ENCODE data around the gene ATP11B. TPM values are rescaled to one million over a fixed set of nuclear protein-coding genes. Genes with fewer than 3 reads are reported as not detected.

ATP11B gene
- total and polyA plus RNA-seq, 4 experiments from 2014 or later, result 37.1 to 130 (median 85.7) TPM

DNA sequence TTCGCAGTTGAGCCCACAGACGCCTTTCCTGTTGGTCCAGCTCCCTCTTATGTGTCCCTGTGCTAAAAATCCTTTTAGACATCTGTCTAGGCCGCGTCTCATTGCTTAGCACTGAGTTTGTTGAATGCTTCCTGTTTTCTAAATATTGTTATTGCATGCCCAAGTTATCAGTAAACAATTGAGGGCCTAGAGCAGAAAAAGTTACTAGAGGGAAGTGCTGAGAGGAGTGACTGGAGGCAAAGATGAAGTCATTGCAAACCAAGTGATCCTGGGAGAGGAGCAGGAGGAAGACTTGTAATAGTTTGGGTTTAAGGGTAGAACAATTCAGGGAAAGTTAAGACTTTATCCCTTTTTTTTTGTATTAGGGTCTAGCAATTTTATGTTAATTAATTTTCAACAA lies 98.9 kb downstream of the ATP11B start:
- Histone ChIP-seq H3K36me3 (ENCODE audit: insufficient read depth, low read length) (peaks cover 25% of the 10 kb centered on the region), H3K4me3 (ENCODE audit: low read length in 2 of 2) (no peak overlapping the region), H3K4me1 (ENCODE audit: insufficient read depth, low read length) (no peaks in the 10 kb centered on the region), H3K27ac (ENCODE audit: low read depth, low read length) (no peak overlapping the region), H3K27me3 (ENCODE audit: insufficient read depth, low read length) (no peaks in the 10 kb centered on the region), H3K9me3 (ENCODE audit: control insufficient read depth in 1 of 2, low read length in 2 of 2) (no peaks in the 10 kb centered on the region)
- Mint-ChIP-seq H3K4me1 (peaks cover 0 to 7% (median 1%) of the 10 kb centered on the region in 4 donors), H3K4me3 (no peak overlapping the region), H3K36me3 (peaks cover 44 to 72% of the 10 kb centered on the region in 2 donors), H3K9me3 (peaks cover 0 to 2% (median 0%) of the 10 kb centered on the region in 8 donors), H3K27me3 (no peaks in the 10 kb centered on the region), H3K27ac (peak overlapping the region in 6 of 7 donors; percentile 14 to 79 (median 58))
- ChIA-PET POLR2A (ENCODE audit: partially characterized antibody) (no interaction called here), CTCF (ENCODE audit: partially characterized antibody) (no interaction called here)
- intact Hi-C loops (cut with micrococcal nuclease), result no loop called here
- no peak for DNase-seq

DNA sequence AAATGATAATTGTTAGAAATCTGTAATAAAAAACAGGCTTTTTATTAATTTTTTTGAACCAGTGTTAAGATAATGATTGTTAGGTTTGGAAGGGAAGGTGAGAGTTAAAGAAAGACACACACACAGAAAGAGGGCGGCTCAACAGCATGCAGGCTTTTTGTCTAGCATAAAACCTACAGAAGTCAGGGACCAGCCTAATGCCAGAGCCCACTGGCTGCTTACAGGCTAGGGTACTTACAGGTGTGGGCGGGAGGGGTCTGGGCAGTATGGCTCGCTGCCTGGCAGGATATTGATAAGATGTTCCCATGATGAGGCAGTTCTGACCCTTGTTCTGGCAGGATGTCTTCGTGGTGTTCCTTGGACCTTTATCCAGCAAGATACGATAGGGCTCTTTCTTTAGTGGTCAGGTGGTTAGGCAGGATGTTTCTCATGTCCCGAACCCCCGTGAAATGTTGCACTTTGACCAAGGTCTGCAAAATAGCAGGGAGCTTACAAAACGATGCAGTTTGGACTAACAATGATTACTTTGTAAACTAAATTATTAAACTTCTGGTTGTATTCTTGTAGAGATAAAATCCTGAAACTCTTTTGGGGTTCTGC lies 102.3 kb downstream of the ATP11B start:
- POLR2A ChIA-PET (ENCODE audit: partially characterized antibody), result no interaction called here
- peaks cover 42 to 66% of the 10 kb centered on the region in 2 donors for H3K36me3 Mint-ChIP-seq
- no peak for DNase-seq
- Histone ChIP-seq H3K27me3 (ENCODE audit: insufficient read depth, low read length) (no peaks in the 10 kb centered on the region), H3K36me3 (ENCODE audit: insufficient read depth, low read length) (peaks cover 31% of the 10 kb centered on the region), H3K9me3 (ENCODE audit: control insufficient read depth in 1 of 2, low read length in 2 of 2) (no peaks in the 10 kb centered on the region), H3K4me1 (ENCODE audit: insufficient read depth, low read length) (no peaks in the 10 kb centered on the region), H3K27ac (ENCODE audit: low read depth, low read length) (no peak overlapping the region), H3K4me3 (ENCODE audit: low read length in 2 of 2) (no peak overlapping the region)
- peaks cover 0 to 2% (median 0%) of the 10 kb centered on the region in 8 donors for H3K9me3 Mint-ChIP-seq
- intact Hi-C loops (cut with micrococcal nuclease), result no loop called here
- H3K27me3 Mint-ChIP-seq, result no peaks in the 10 kb centered on the region
- peak overlapping the region in 3 of 7 donors; percentile 22 to 65 (median 60) for H3K27ac Mint-ChIP-seq
- CTCF ChIA-PET (ENCODE audit: partially characterized antibody), result no interaction called here
- H3K4me1 Mint-ChIP-seq, result peaks cover 0 to 7% (median 1%) of the 10 kb centered on the region in 4 donors
- no peak overlapping the region for H3K4me3 Mint-ChIP-seq

DNA sequence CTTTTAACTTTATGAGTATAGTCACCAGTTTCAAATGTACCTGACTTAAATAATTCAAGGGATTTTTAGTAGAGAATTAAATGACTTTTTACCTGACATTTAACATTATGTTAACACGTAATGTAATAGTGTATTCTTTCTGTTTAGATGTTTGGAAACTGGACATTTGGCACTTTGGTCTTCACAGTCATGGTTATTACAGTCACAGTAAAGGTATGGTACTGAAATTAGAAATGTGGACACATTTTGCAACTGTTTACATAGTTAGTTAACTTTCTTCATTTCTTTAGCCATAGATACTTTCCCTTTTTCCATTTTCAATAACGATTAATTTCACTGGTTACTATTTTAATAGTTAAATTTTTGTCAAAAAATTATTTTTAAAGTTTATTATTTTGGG lies 103.2 kb downstream of the ATP11B start:
- peaks cover 29% of the 10 kb centered on the region for H3K36me3 ChIP-seq (ENCODE audit: insufficient read depth, low read length)
- CTCF ChIA-PET (ENCODE audit: partially characterized antibody), result no interaction called here

GRCh38 chr3:182902236-182902635 lies 108.9 kb downstream of the ATP11B start:
- Mint-ChIP-seq H3K4me3 (no peak overlapping the region), H3K36me3 (peaks cover 23 to 54% of the 10 kb centered on the region in 2 donors), H3K27me3 (no peaks in the 10 kb centered on the region), H3K27ac (peak overlapping the region in 1 of 7 donors; percentile 23), H3K9me3 (no peaks in the 10 kb centered on the region), H3K4me1 (peaks cover 0 to 2% (median 0%) of the 10 kb centered on the region in 4 donors)
- Histone ChIP-seq H3K4me1 (ENCODE audit: insufficient read depth, low read length) (no peaks in the 10 kb centered on the region), H3K4me3 (ENCODE audit: low read length in 2 of 2) (no peak overlapping the region), H3K27me3 (ENCODE audit: insufficient read depth, low read length) (no peaks in the 10 kb centered on the region), H3K9me3 (ENCODE audit: control insufficient read depth in 1 of 2, low read length in 2 of 2) (no peaks in the 10 kb centered on the region), H3K36me3 (ENCODE audit: insufficient read depth, low read length) (peaks cover 34% of the 10 kb centered on the region), H3K27ac (ENCODE audit: low read depth, low read length) (no peak overlapping the region)
- no peak for DNase-seq
- intact Hi-C loops (cut with micrococcal nuclease), result no loop called here
- CTCF ChIA-PET (ENCODE audit: partially characterized antibody), result interaction anchor here (1.6 kb wide), 1 partner anchor 14 kb away, joined by 4 read pairs; no protein-coding TSS in a partner anchor
- POLR2A ChIA-PET (ENCODE audit: partially characterized antibody), result interaction anchor here (0.8 kb wide), 1 partner anchor 14 kb away, joined by 4 read pairs; no protein-coding TSS in a partner anchor

More for the DNA sequence above, 103.2 kb downstream of the ATP11B start:
- no peak overlapping the region for H3K27ac ChIP-seq (ENCODE audit: low read depth, low read length)
- H3K27me3 Mint-ChIP-seq, result no peaks in the 10 kb centered on the region
- peaks cover 38 to 62% of the 10 kb centered on the region in 2 donors for H3K36me3 Mint-ChIP-seq
- no peak overlapping the region for H3K4me3 ChIP-seq (ENCODE audit: low read length in 2 of 2)
- H3K27me3 ChIP-seq (ENCODE audit: insufficient read depth, low read length), result no peaks in the 10 kb centered on the region
- no peak for DNase-seq
- H3K4me3 Mint-ChIP-seq, result no peak overlapping the region
- POLR2A ChIA-PET (ENCODE audit: partially characterized antibody), result no interaction called here
- peaks cover 0 to 7% (median 1%) of the 10 kb centered on the region in 4 donors for H3K4me1 Mint-ChIP-seq
- H3K9me3 ChIP-seq (ENCODE audit: control insufficient read depth in 1 of 2, low read length in 2 of 2), result no peaks in the 10 kb centered on the region
- intact Hi-C loops (cut with micrococcal nuclease), result no loop called here
- H3K4me1 ChIP-seq (ENCODE audit: insufficient read depth, low read length), result no peaks in the 10 kb centered on the region
- H3K27ac Mint-ChIP-seq, result no peak overlapping the region
- H3K9me3 Mint-ChIP-seq, result no peaks in the 10 kb centered on the region

DNA sequence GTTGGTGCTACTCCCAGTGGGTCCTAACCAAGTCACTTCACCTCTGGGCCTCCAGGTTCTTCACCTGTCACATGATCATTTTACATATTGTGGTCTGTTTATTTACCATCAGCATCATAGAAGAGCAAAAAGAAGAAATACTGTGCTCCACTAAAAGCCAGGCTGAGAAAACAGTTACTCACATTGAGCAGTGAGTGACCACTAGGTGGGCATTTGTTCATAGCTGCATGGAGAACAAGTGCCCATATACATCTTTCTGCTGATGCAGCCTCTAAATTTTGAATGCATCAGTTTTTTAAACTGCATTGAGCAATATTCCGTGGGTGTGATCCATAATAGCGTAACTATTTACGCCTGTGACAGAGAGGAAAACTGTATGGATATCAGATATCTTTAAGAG lies 110.9 kb downstream of the ATP11B start:
- H3K36me3 Mint-ChIP-seq, result peaks cover 23 to 56% of the 10 kb centered on the region in 2 donors
- Histone ChIP-seq H3K27ac (ENCODE audit: low read depth, low read length) (no peak overlapping the region), H3K4me1 (ENCODE audit: insufficient read depth, low read length) (no peaks in the 10 kb centered on the region), H3K9me3 (ENCODE audit: control insufficient read depth in 1 of 2, low read length in 2 of 2) (no peaks in the 10 kb centered on the region), H3K4me3 (ENCODE audit: low read length in 2 of 2) (no peak overlapping the region), H3K36me3 (ENCODE audit: insufficient read depth, low read length) (peaks cover 33% of the 10 kb centered on the region), H3K27me3 (ENCODE audit: insufficient read depth, low read length) (no peaks in the 10 kb centered on the region)
- H3K4me3 Mint-ChIP-seq, result no peak overlapping the region
- H3K27ac Mint-ChIP-seq, result peak overlapping the region in 2 of 7 donors; percentile 61 to 65
- no peaks in the 10 kb centered on the region for H3K9me3 Mint-ChIP-seq
- no peaks in the 10 kb centered on the region for H3K27me3 Mint-ChIP-seq
- no peak for DNase-seq
- intact Hi-C loops (cut with micrococcal nuclease), result no loop called here
- ChIA-PET POLR2A (ENCODE audit: partially characterized antibody) (interaction anchor here (0.5 to 0.6 kb wide), 2 partner anchors 75 to 84 kb away, joined by 3 read pairs; no protein-coding TSS in a partner anchor), CTCF (ENCODE audit: partially characterized antibody) (interaction anchor here (0.8 kb wide), 1 partner anchor 54 kb away, joined by 4 read pairs; no protein-coding TSS in a partner anchor)
- peaks cover under 1 to 3% (median 3%) of the 10 kb centered on the region in 4 donors for H3K4me1 Mint-ChIP-seq

DNA sequence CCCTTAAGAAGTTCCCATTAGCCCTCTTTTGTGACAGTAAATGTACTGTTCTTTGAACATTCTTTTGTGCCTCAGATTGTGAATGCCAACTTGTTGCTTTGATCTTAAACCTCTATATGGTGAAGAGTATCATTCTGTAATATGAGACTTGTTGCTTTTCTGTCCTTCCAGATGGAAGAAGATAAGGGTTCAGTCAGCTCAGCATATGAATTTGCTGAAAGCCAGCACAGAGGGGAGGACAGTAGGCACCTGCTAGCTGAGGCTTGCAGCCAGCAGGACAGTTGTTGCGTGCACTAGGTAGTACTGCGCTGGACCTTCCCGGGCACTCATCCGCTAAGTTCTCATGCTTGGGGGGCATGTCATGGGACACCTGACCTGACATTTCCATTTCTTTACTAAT lies 112.3 kb downstream of the ATP11B start:
- Histone ChIP-seq H3K27ac (ENCODE audit: low read depth, low read length) (no peak overlapping the region), H3K9me3 (ENCODE audit: control insufficient read depth in 1 of 2, low read length in 2 of 2) (no peaks in the 10 kb centered on the region), H3K27me3 (ENCODE audit: insufficient read depth, low read length) (no peaks in the 10 kb centered on the region), H3K4me3 (ENCODE audit: low read length in 2 of 2) (no peak overlapping the region), H3K4me1 (ENCODE audit: insufficient read depth, low read length) (peaks cover 5% of the 10 kb centered on the region), H3K36me3 (ENCODE audit: insufficient read depth, low read length) (peaks cover 22% of the 10 kb centered on the region)
- H3K36me3 Mint-ChIP-seq, result peaks cover 15 to 49% of the 10 kb centered on the region in 2 donors
- H3K4me1 Mint-ChIP-seq, result peaks cover 5 to 14% (median 10%) of the 10 kb centered on the region in 4 donors
- CTCF ChIA-PET (ENCODE audit: partially characterized antibody), result interaction anchor here (1.1 kb wide), 1 partner anchor 279 kb away, joined by 3 read pairs; no protein-coding TSS in a partner anchor
- peak overlapping the region in 4 of 7 donors; percentile 14 to 82 (median 72) for H3K27ac Mint-ChIP-seq
- POLR2A ChIA-PET (ENCODE audit: partially characterized antibody), result no interaction called here
- H3K9me3 Mint-ChIP-seq, result no peaks in the 10 kb centered on the region
- H3K4me3 Mint-ChIP-seq, result no peak overlapping the region
- intact Hi-C loops (cut with micrococcal nuclease), result no loop called here
- DNase-seq, result no peak
- H3K27me3 Mint-ChIP-seq, result no peaks in the 10 kb centered on the region

DNA sequence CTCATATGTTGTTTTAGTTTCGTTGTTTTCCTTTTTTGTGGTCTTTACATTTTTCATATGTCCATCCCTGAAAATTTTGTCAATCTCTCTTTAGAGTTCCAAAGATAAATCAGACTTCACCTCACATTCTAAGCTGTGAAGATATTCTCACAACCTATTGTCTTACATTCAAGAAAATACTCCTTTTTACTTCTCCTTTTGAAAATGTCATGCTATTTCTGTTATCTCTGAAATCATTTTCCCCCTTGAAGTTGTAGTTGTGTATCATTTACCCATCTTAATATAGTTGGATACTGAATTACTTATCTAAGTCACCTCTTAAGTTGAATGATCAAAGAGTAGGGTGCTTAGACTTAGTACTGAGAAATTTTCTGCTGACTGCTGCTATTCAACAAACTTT lies 112.7 kb downstream of the ATP11B start:
- H3K27ac Mint-ChIP-seq, result peak overlapping the region in 4 of 7 donors; percentile 14 to 82 (median 72)
- no peaks in the 10 kb centered on the region for H3K27me3 Mint-ChIP-seq
- H3K27me3 ChIP-seq (ENCODE audit: insufficient read depth, low read length), result no peaks in the 10 kb centered on the region
- no peak for DNase-seq
- no peak overlapping the region for H3K4me3 ChIP-seq (ENCODE audit: low read length in 2 of 2)
- CTCF ChIA-PET (ENCODE audit: partially characterized antibody), result interaction anchor here (1.1 kb wide), 1 partner anchor 279 kb away, joined by 3 read pairs; no protein-coding TSS in a partner anchor
- intact Hi-C loops (cut with micrococcal nuclease), result no loop called here
- peaks cover 8 to 18% (median 13%) of the 10 kb centered on the region in 4 donors for H3K4me1 Mint-ChIP-seq
- H3K27ac ChIP-seq (ENCODE audit: low read depth, low read length), result no peak overlapping the region
- POLR2A ChIA-PET (ENCODE audit: partially characterized antibody), result no interaction called here
- no peaks in the 10 kb centered on the region for H3K9me3 Mint-ChIP-seq
- H3K4me1 ChIP-seq (ENCODE audit: insufficient read depth, low read length), result peaks cover 8% of the 10 kb centered on the region
- no peaks in the 10 kb centered on the region for H3K9me3 ChIP-seq (ENCODE audit: control insufficient read depth in 1 of 2, low read length in 2 of 2)
- no peak overlapping the region for H3K4me3 Mint-ChIP-seq
- peaks cover 22% of the 10 kb centered on the region for H3K36me3 ChIP-seq (ENCODE audit: insufficient read depth, low read length)
- H3K36me3 Mint-ChIP-seq, result peaks cover 15 to 49% of the 10 kb centered on the region in 2 donors

Measured in CD4-positive, alpha-beta memory T cell (primary cell).